Pulmonary artery endothelial cell (primary cell): ENCODE data around the gene EGLN1. TPM values are rescaled to one million over a fixed set of nuclear protein-coding genes. Genes with fewer than 3 reads are reported as not detected.
"Not testable (repeated sequence)": the region's sequence is repeated elsewhere in the genome, so short reads cannot be mapped to it uniquely, and the experiment has no call there.

Source experiments
- DNase-seq: peaks from one replicate; pipeline ENCODE4 v3.0.0-alpha.2; 2011; ENCODE audit warnings: low read depth, low spot score
- total RNA-seq: library from RNA; depleted of rRNA; stranded (reverse); fragments of >200 nt; gene quantifications from 2 replicates; pipeline ENCODE4 v1.2.3, GENCODE V29; 2014

Gene EGLN1
- 72.6 and 73.7 TPM in 2 replicates for total RNA-seq

DNA sequence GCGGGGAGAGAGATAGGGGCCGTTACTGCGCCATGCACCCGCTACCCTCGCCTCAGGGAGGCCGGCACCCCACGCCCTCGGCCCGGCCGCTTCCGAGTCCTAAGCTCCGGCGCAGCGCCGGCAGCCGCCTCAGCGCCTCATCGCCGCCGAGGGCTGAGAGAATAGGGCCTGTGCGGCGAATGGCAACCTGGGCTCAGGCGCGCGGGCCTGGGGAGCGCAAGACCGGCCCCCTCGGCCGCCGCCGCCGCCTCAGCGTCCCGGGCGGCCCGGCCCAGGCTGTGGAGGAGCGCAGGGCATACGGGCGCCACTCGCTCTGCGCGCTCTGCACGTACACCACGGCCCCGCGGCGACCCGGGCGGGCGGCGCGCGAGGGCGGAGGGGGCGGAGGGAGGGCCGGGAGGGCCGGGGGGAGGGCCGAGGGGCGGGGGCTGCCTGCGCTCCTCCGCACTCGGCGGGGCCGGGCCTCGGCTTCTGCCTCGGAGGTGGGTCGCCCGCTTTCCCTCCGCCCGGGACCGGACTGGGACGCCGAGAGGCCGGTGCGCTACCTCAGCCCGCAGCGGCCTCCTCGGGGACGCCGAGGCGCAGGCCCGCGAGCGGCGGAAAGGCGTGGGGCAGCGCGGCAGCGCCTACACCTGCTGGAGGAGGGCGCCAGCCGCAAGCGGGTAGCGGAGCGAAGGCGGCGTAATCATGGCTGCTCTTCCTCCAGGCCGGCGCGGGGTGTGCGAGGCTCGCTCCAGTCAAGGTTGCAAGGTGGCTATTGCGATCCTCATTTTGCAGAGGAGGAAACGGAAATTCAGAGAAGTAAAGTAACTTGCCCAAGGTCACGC lies at the start of gene EGLN1:
TSS of gene EGLN1 (minus strand) at position 317 of the 827 bp plus-strand sequence. CDS start 399 bp downstream, outside the sequence.
- peak; percentile 83 for DNase-seq

GRCh38 chr1:231471500-231471899 lies 49.4 kb upstream of the EGLN1 start:
- DNase-seq: not testable (repeated sequence)

GRCh38 chr1:231471027-231471426 lies 48.9 kb upstream of the EGLN1 start:
- not testable (repeated sequence) for DNase-seq

DNA sequence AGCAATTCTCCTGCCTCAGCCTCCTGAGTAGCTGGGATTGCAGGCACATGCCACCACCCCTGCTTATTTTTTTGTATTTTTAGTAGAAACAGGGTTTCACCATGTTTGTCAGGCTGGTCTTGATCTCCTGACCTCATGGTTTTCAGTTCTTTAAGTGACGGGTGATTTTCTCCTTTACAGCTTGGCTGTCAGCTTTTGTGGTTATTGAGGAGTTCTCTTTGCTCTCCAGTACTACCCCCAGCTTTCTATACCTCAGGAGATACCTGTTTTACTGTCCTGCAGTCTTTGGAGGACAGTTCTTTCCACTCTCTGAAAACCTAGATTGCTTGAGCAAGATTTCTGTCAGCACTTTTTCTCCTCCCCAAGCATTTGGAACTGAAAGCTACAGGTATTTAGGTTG lies 45.9 kb upstream of the EGLN1 start:
- DNase-seq: no peak

GRCh38 chr1:231465051-231465450 lies 43.0 kb upstream of the EGLN1 start:
- DNase-seq: no peak

- no peak for DNase-seq
Observed at GRCh38 chr1:231463541-231463940, 41.5 kb upstream of the EGLN1 start.

- no peak for DNase-seq
Observed at GRCh38 chr1:231460614-231461013, 38.5 kb upstream of the EGLN1 start.

DNA sequence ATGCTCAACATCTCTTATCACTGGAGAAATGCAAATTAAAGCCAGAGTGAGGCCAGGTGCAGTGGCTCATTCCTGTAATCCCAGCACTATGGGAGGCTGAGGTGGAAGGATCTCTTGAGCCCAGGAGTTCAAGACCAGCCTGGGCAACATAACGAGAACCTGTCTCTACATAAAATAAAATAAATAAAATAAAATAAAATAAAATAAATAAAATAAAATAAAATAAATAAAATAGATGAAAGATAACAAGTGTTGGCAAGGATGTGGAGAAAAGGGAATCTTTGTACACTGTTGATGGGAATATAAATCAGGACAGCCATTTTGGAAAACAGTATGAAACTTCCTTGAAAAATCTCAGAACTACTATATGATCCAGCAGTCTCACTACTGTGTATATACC lies 37.4 kb upstream of the EGLN1 start:
- not testable (repeated sequence) for DNase-seq

DNA sequence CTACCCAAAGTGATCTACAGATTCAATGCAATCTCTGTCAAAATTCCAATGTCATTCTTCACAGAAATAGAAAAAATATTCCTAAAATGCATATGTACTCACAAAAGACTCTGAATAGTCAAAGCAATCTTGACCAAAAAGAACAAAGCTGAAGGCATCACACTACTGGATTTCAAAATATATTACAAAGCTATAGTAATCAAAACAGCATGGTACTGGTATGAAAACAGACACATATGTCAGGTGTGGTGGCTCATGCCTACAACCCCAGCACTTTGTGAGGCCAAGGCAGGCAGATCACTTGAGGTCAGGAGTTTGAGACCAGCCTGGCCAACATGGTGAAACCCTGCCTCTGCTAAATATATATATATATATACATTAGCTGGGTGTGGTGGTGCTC lies 35.9 kb upstream of the EGLN1 start:
- DNase-seq: not testable (repeated sequence)

GRCh38 chr1:231454133-231454532 lies 32.0 kb upstream of the EGLN1 start:
- not testable (repeated sequence) for DNase-seq

DNA sequence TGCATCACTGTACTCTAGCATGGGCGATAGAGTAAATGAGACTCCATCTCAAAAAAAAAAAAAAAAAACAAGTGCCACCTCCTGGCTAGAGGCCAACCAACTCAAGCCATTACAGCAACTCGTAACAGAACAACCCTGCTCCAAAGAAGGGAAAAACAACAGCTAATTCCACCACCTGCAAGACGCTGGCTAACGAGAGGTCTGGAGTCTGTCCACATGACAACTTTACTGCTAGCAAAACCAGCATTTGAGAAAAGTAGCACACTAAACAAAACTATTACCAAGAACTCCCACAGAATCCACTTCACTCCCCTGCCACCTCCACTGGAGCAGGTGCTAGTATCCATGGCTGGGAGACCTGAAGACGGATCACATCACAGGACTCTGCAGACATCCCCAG lies 24.1 kb upstream of the EGLN1 start:
- DNase-seq: no peak

- no peak for DNase-seq
Observed at GRCh38 chr1:231444059-231444458, 22.0 kb upstream of the EGLN1 start.

- no peak for DNase-seq
Observed at GRCh38 chr1:231443363-231443762, 21.3 kb upstream of the EGLN1 start.

DNA sequence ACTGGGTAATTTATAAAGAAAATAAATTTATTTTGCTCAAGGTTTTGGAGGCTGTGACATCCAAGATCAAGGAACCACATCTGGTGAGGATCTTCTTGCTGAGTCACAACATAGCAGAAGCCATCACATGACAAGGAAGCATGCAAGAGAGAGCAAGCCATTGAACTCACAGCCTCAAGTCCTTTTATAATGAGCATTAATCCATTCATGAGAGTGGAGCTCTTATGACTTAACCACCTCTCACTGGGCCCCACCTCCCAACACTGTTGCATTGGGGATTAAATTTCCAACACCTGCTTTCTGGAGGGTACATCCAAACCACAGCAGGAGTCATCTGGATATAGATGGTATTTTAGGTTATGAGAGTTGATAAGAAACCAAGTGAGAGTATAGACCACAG lies 20.6 kb upstream of the EGLN1 start:
- DNase-seq: no peak

DNA sequence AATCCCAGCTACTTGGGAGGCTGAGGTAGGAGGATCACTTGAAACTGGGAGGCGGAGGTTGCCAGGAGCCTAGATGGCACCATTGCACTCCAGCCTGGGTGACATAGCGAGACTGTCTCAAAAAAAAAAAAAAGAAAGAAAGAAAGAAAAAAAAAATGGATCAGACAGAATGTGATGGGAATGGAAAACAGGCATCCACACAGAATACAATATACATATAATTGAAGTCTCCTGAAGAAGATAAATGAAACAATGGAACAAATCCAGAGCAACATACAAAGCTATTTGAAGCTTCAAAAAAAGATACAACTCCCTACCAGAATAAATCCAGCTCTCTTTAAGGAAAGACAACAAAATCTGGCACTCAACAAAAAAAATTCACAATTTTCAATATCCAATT lies 10.9 kb upstream of the EGLN1 start:
- no peak for DNase-seq

GRCh38 chr1:231431665-231432415 lies 9.8 kb upstream of the EGLN1 start:
- no peak for DNase-seq

GRCh38 chr1:231430678-231431352 lies 8.7 kb upstream of the EGLN1 start:
- DNase-seq: not testable (repeated sequence)

DNA sequence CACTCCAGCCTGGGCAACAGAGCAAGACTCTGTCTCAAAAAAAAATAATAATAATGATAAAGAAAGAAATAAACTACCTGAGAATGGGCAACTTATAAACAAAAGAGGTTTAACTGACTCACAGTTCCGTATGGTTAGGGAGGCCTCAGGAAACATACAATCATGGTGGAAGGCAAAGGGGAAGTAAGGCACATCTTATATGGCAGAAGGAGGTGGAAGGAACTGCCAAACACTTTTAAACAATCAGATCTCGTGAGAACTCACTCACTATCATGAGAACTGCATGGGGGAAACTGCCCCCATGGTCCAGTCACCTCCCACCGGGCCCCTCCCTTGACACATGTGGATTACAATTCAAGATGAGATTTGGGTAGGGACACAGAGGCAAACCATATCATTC lies 6.3 kb upstream of the EGLN1 start:
- no peak for DNase-seq

DNA sequence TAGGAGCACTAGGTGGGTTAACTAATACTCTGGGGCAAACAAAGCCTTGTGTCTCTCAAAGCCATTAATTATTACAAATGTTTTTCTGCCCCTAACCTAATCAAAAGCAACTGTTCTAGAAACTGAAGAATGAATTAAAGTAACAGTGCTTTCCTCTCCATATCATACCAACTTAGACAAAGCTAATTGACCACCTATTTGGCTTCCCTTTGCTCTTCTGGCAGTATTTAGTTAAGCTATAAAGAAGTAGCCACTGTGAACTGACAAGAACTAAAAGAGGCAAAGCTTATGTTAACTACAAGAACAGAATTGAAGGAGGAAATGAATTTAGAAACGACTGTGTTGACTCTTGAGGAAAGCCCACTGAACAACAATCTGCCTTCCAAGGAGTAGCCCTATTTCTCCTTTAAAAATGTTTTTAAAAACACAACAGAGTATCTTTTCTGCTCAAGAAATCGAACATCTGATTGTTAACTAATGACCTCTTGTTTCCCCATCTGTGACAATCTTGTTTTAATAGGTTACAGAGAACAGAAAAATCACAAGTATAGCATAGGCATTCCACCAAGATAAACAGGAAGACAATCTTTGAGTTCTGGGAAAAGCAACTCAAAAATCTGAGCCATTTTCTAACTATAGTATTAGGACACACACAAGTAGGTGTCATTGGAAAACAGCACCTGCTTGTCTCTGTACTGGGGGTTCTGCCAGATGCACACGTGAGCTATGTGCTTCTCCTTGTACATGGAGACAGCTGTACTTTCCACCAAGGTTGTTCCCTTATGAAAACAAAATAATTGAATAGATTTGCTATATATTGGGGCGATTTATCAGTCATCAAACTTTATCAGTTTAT lies 3.1 kb upstream of the EGLN1 start:
- DNase-seq: no peak

GRCh38 chr1:231423648-231424047 lies 1.6 kb upstream of the EGLN1 start:
- DNase-seq: no peak

DNA sequence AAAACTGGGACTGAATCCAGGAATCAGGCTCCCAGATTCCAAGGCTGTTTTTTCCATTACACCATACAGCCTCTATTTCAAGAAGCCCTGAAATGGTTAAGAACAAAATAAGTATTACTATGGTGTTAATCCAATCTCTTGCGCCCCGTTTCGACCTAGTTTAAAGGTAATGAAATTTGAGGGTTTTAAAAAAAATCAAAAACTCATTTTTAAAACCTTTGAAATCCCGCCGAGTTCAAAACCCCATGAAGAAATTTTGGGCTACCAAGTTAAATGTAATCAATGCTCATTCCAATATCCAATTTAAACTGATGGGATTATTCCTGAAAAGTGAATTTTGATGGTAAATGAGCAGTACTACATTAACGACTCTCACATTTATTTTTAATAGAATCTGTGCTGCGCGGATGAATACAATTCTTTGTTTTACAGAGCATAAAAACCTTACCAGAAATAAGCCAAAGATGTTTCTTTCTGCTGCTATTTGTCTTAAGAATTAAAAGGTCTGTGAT lies 767 bp upstream of the EGLN1 start:
- DNase-seq: no peak
